ENCODE results near the gene RHEX. TPM values are rescaled to one million over a fixed set of nuclear protein-coding genes. Genes with fewer than 3 reads are reported as not detected.
"Not testable (repeated sequence)": the region's sequence is repeated elsewhere in the genome, so short reads cannot be mapped to it uniquely, and the experiment has no call there.

The RHEX gene
- polyA plus RNA-seq, 12 donors, result 0.26 to 3.7 (median 0.51) TPM; not detected in 3

DNA sequence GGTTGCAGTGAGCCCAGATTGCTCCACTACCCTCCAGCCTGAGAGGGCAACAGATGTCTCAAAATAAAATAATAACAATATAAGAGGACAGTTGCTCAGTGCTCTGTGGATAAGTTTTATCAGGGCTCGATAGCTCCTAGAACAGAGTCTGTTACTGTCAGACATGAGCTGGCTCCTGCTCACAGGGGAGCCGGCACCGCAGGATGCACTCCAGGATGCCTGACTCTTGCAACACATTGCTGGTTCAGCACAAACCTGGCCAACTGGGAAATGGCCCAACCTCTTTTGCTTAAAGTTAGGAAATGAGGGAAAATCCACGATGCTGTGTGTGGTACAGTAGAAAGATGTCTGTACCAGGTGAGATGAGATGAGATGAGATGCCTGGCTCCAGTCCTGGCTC is 23.5 kb upstream of the RHEX start:
- no peak for DNase-seq

- no peak for DNase-seq
Measured at GRCh38 chr1:206030191-206030590, 22.8 kb upstream of the RHEX start.

DNA sequence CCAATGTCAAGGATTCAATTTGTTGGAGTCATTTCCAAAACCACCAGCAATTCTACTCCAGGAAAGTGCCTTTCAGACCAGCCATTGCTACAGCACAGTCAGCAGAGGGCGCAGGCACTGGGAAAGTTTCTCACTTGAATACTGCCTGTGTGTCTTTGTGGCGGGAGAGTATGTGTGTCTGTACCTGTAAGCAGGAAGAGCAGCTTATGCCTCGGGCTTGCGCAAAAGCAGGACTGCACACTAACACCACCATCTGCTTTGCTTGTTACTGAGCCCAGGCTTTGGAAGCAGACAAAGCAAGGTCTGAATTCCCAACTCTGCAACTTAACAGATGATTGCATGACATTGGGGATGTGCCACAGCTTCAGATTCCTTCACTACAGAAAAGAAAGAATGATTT is 22.3 kb upstream of the RHEX start:
- peak; percentile 69 for DNase-seq

DNA sequence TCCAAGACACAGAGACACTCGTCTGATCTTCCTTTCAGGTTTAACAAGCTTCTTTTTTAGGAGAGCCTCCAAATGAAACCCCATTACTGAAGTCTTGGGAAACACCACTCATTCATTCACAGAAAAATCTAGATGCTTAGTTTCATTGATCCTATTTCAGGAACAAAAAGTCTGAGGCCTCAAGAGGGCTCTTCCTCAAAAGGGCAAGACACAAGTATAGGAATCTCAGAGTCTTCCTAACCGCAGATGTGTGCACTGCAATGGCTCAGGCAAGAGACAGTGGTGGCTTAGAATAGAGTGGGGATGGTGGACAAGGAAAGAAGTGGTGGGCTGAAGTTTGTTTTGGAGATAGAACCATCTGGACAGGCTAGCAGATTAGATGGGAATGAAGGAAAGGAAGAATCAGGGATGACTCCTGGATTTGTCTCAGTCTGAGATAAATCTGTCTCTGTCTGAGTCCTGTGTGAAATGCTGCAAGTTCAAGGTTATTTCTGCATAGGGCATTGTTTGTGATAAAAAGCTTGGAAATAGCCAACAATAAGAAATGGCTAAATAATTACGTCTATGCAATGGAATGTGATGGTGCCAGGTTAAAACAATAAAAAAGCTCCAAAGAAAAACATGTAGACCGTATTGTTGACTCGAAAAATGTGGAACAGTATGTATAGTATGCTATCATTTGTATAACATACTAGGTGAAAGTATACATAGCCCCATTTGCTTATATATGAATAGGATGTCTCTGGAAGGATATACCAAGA is 20.4 kb upstream of the RHEX start:
- no peak for DNase-seq

- DNase-seq, result no peak
Measured at GRCh38 chr1:206035027-206035426, 17.9 kb upstream of the RHEX start.

- DNase-seq, result no peak
Measured at GRCh38 chr1:206036663-206037455, 16.1 kb upstream of the RHEX start.

GRCh38 chr1:206037581-206037980 is 15.4 kb upstream of the RHEX start:
- DNase-seq, result no peak

DNA sequence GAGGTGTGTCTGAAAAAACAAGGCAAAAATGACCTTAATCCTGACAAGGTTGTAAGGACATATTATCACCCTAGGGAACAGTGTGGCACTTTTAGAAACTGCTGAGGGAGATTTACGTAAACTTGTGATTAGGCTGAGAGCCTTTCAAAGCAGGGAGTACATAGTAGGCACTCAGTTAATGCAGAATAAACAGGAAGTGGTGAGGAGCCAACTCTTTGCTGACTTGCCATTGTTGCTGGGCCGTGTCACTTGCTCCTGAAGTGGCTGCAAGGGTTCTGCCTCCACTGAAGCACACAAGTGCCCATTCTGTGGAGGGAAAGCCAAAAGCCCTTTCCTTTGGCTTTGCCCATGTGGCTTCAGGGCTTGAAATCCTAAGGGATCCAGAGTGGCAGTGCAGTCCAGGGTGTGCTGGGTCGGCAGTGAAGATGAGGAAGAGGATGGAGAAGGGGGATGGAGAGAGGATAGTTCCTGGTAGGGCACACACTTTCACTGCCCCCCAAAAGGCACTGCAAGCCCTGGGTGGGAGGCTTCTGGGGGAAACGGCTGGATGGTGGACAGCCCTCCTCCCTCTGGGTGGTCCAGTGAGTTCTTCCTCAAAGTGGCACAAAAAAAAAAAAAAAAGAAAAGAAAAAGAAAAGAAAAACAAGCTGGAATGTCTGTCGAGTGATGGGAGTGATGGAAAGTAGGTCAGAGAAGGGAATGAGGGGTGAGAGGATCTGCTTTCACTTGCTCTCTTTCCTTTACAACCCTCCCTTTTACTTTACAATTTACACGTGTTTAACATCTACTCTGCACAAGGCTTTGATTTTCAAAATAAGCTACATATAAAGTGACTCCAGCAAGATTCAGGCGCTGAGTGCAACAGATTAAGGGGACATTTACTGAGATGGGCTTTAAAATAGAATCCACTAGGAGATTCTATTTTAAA is 13.7 kb upstream of the RHEX start:
- DNase-seq, result no peak

DNA sequence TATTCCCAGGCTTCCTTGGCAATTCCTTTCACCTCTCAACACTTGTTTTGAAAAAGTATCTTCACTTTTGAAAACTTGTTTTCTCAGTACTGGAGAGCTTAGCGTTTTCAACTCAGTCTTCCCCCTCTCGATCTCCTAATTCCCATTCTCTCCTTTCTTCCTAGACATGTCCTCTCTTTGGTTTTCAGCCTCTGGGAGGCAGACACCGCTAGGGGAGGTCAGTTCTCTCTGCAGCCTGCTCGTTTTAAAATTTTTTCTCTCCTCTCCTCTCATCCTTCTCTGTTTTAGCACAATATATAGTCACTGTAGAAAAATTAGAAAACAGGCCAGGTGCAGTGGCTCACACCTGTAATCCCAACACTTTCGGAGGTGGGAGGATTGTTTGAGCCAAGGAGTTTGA is 12.6 kb upstream of the RHEX start:
- DNase-seq, result no peak

DNA sequence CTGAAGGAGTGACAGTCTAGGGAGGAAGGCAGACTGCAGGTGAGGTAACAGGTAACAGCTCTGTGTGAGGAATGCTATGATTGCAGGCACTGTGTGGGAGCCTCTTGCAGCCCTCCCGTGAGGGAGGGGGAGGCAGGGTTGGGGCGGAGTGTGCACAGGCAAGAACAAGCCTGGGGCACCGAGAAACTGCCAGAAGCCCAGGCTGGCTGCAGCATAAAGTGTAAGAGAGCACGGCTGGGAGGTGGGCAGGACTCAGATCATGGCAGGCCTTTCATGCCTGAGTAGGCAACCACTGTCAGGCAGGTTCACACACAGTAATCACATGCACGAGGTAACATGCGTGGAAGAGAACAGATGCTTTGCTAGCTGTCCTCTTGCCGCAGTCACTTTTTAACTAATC is 11.3 kb upstream of the RHEX start:
- no peak for DNase-seq

GRCh38 chr1:206047271-206047670 is 5.7 kb upstream of the RHEX start:
- no peak for DNase-seq

DNA sequence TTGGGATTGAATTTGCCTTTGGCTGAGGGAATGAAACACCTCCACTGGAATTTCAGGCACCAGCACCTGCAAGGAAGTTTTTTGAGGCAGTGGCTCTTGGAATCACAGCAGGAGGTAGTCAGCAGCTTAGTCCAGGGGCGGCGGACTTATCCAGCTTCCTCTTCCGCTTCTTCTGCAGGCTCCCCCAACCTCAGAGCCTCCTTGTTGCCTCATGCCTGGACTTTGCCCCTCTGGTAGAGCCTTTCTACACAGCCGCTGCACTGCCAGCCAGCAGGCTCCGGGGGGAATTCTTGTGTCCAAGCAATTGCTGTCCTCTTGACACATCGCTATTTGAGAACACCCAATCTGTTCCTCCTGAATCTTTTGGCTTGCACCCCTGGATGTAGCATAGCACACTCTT is 4.4 kb upstream of the RHEX start:
- DNase-seq, result no peak

- DNase-seq, result no peak
Measured at GRCh38 chr1:206049293-206049692, 3.7 kb upstream of the RHEX start.

- DNase-seq, result no peak
Measured at GRCh38 chr1:206049919-206050600, 2.9 kb upstream of the RHEX start.

- no peak for DNase-seq
Measured at GRCh38 chr1:206050655-206051235, 2.2 kb upstream of the RHEX start.

GRCh38 chr1:206052231-206052865 is 625 bp upstream of the RHEX start:
- not testable (repeated sequence) for DNase-seq

DNA sequence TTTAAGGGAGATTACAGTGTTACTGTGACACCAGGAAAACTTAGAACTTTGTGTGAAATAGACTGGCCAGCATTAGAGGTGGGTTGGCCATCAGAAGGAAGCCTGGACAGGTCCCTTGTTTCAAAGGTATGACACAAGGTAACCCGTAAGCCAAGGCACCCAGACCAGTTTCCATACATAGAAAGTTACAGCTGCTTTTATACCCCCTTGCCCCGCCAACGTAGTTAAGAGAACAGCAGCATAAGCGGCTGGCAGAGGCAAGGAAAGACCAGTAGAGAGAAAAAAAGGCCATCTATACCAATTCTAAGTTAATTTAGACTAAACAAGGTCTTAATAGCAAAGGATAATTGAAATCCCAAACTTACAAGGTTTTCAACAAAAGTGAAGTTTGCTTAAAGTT is 643 bp downstream of the RHEX start:
- DNase-seq, result not testable (repeated sequence)

DNA sequence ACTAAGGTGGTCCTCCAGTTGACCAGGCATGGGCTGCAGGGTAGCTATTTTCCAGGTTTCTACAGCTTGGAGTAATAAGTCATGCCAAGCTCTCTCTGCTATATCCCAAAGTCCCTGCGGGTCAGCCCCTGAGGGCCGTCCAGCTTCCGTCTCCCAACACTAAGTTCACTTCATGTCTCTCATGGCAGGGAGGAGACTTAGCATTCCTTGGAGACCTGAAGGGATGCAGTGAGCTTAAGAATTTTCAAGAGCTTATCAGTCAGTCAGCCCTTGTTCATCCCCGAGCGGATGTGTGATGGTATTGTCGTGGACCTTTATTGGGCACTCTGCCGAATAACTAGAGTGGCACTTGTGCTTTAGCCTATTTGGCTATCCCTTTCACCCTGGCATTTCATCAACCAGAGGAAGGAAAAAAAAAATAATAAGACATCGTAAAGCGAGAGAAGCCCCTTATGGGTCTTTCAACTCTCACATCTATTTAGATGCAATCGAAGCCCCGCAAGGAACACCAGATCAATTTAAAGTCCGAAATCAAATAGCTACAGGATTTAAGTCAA is 2.2 kb downstream of the RHEX start:
- not testable (repeated sequence) for DNase-seq

DNA sequence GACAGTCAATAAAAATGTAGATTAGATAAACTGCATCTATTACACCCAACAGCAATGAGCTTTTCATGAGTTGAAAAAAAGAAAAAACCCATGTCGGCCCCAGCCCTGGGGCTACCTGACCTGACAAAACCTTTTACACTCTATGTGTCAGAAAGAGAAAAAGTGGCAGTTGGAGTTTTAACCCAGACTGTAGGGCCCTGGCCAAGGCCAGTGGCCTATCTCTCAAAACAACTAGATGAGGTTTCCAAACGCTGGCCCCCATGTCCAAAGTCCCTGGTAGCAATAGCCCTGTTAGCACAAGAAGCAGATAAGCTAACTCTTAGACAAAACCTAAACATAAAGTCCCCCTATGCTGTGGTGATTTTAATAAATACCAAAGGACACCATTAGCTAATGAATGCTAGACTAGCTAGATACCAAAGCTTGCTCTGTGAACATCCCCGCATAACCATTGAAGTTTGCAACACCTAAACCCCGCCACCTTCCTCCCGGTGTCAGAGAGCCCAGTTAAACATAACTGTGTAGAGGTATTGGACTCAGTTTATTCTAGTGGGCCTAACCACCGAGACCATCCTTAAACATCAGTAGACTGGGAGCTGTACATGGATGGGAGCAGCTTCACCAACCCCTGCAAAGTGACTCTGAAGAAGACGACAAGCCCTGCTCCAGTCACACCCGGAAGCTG is 2.8 kb downstream of the RHEX start:
- DNase-seq, result not testable (repeated sequence)

Data from muscle of arm (tissue), 12 donors.